K562 treated with DMSO at 1 percent for 24 hours (cell line): ENCODE results near the gene FRAT2. TPM values are rescaled to one million over a fixed set of nuclear protein-coding genes. Genes with fewer than 3 reads are reported as not detected.

Experiments
- total RNA-seq: library from RNA; unstranded; fragments of 300-600 nt; gene quantifications from 2 replicates; pipeline ENCODE4 v1.2.3, GENCODE V29; 2022; ENCODE audit warnings: low read depth; ENCODE audit not compliant: insufficient read depth

FRAT2 gene
- 26.4 and 27.1 TPM in 2 replicates for total RNA-seq

GRCh38 chr10:97334370-97335175, at the start of gene FRAT2:
Gene FRAT2 (minus strand): TSS chr10:97334729. CDS start chr10:97334572, 157 bp downstream.

GRCh38 chr10:97318772-97319651, 15.5 kb downstream of the FRAT2 start, which contains the start of gene FRAT1:
Gene FRAT1 (plus strand): TSS chr10:97319271. CDS start chr10:97319454, 183 bp downstream.

GRCh38 chr10:97292097-97292861, 42.2 kb downstream of the FRAT2 start, which contains the start of gene ARHGAP19:
Gene ARHGAP19 (minus strand): TSS chr10:97292637. CDS start chr10:97292627, 10 bp downstream.

Other genes with a start within 250 kb of the FRAT2 start
- gene SLIT1, start 148.8 kb downstream of the FRAT2 start, total RNA-seq: 0.03 and 0.07 TPM in 2 replicates
- gene ARHGAP19, start 42.1 kb downstream of the FRAT2 start, total RNA-seq: 13.9 and 14.5 TPM in 2 replicates
- 7.0 and 7.8 TPM in 2 replicates for gene FRAT1, start 15.5 kb downstream of the FRAT2 start, total RNA-seq
- gene RRP12, start 66.6 kb upstream of the FRAT2 start, total RNA-seq: 11.3 and 12.1 TPM in 2 replicates
- 193 and 195 TPM in 2 replicates for gene PGAM1, start 91.5 kb upstream of the FRAT2 start, total RNA-seq
- 54.5 and 59.9 TPM in 2 replicates for gene EXOSC1, start 111.3 kb upstream of the FRAT2 start, total RNA-seq
- gene ZDHHC16, start 111.4 kb upstream of the FRAT2 start, total RNA-seq: 23.4 and 23.9 TPM in 2 replicates
- gene MMS19, start 163.7 kb upstream of the FRAT2 start, total RNA-seq: 34.9 and 37.1 TPM in 2 replicates
- gene UBTD1, start 164.2 kb upstream of the FRAT2 start, total RNA-seq: 10.2 and 10.6 TPM in 2 replicates
- gene ANKRD2, start 238.1 kb upstream of the FRAT2 start, total RNA-seq: not detected in 2 replicates
- not detected in 2 replicates for gene HOGA1, start 249.7 kb upstream of the FRAT2 start, total RNA-seq